Measurements from ENCODE around the gene SECISBP2.

Gene SECISBP2

DNA sequence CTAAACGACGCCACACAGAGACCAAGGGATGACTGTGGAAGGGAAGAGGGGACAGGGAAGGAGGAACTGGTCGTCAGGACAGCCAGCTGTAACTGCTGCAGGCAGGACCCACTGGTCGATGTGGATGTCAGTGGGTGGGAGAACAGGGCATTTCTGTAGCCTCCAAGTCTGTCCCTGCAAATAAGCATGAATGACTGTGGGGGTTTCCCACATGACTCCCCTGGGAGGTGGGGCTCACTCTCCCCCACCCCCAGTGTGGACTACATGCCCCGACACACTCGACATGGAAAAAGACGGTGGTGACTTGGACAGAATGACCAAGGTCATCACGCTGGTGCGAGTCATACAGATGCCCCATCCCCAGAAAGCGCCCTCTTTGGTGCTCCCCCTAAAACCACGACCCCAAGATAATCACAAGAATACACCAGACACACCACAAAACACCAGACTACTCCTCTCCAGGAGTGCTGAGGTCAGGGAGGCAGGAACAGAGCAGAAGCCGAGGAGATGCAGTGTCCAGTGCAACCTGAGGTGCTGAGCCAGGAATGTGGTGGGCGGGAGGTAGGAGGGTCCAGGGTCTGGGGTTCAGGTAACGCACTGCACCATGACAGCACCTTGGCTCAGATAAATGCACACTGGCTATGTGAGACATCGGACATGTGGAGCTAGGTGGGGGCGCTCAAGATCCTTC, 64.9 kb downstream of the SECISBP2 start:
- no peak for TF ChIP-seq FOXP2 (optimal IDR thresholded peaks at IDR 0.05; ENCODE audit: borderline replicate concordance, extremely low read depth, extremely low read length, insufficient read depth)
- no peak for TF ChIP-seq POLR2AphosphoS5 (IDR thresholded peaks at IDR 0.05; ENCODE audit: low read depth, low read length)
- TF ChIP-seq, protein P1, sequence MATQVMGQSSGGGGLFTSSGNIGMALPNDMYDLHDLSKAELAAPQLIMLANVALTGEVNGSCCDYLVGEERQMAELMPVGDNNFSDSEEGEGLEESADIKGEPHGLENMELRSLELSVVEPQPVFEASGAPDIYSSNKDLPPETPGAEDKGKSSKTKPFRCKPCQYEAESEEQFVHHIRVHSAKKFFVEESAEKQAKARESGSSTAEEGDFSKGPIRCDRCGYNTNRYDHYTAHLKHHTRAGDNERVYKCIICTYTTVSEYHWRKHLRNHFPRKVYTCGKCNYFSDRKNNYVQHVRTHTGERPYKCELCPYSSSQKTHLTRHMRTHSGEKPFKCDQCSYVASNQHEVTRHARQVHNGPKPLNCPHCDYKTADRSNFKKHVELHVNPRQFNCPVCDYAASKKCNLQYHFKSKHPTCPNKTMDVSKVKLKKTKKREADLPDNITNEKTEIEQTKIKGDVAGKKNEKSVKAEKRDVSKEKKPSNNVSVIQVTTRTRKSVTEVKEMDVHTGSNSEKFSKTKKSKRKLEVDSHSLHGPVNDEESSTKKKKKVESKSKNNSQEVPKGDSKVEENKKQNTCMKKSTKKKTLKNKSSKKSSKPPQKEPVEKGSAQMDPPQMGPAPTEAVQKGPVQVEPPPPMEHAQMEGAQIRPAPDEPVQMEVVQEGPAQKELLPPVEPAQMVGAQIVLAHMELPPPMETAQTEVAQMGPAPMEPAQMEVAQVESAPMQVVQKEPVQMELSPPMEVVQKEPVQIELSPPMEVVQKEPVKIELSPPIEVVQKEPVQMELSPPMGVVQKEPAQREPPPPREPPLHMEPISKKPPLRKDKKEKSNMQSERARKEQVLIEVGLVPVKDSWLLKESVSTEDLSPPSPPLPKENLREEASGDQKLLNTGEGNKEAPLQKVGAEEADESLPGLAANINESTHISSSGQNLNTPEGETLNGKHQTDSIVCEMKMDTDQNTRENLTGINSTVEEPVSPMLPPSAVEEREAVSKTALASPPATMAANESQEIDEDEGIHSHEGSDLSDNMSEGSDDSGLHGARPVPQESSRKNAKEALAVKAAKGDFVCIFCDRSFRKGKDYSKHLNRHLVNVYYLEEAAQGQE (IDR thresholded peaks at IDR 0.05; ENCODE audit: insufficient read depth in 1 of 2, low read depth in 2 of 2, low read length in 2 of 2), result no peak
- no peak for TF ChIP-seq TAF1 (IDR thresholded peaks at IDR 0.05; ENCODE audit: borderline replicate concordance, insufficient read depth, low read length)
- no peak for TF ChIP-seq SIN3A (IDR thresholded peaks at IDR 0.05; ENCODE audit: borderline replicate concordance, insufficient read depth, low read length)

DNA sequence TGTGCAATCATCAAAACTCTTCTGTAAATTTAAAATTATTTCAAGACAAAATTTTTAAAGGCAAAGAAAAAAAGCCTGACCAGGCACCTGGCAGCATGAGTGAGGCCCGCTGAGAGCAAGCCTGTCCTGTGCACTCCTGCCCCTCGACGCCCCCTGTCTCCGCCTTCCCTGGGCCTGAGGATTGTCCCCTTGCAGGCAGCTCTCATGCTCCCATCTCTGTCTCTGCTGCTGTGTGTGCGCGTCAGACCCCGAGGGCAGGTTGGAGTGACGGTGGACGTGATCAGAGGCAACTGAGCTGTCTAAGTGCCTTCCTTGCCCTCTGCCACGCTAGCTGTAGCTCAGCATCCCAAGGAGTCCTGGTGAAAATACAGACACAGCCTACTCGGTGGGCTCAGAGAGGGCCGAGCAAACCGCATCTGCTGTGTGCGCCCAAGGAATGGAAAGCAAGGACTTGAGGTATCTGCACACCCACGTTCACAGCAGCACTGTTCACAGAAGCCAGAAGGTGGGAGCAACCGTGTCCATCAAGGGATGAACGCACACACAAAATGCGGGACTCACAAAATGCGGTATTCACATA, 65.5 kb downstream of the SECISBP2 start:
- TF ChIP-seq SIN3A (IDR thresholded peaks at IDR 0.05; ENCODE audit: borderline replicate concordance, insufficient read depth, low read length) (no peak), POLR2AphosphoS5 (IDR thresholded peaks at IDR 0.05; ENCODE audit: low read depth, low read length) (no peak)

DNA sequence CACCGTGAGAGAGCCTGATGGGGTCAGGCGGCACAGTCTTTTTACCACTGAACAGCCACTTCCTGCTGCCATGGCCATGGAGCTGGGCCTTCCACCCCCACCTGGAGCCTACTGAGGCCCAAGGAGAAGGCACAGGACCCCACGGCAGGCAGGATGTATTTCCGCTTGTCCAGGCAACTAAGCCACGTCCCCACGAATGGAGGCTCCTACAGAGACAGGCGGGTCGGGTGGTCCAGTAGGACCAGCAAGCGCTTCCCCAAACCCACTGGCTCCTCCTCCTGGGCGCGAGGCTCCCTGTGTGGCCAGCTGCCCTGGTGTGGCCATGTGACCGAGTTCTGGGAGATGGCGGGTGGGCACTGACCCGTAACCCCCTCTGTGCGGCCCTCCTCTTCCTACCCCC, 66.5 kb downstream of the SECISBP2 start:
- TF ChIP-seq POLR2AphosphoS5 (IDR thresholded peaks at IDR 0.05; ENCODE audit: low read depth, low read length) (no peak), TAF1 (IDR thresholded peaks at IDR 0.05; ENCODE audit: borderline replicate concordance, insufficient read depth, low read length) (no peak), SIN3A (IDR thresholded peaks at IDR 0.05; ENCODE audit: borderline replicate concordance, insufficient read depth, low read length) (no peak), FOXP2 (optimal IDR thresholded peaks at IDR 0.05; ENCODE audit: borderline replicate concordance, extremely low read depth, extremely low read length, insufficient read depth) (no peak)
- TF ChIP-seq, protein P1 (IDR thresholded peaks at IDR 0.05; ENCODE audit: insufficient read depth in 1 of 2, low read depth in 2 of 2, low read length in 2 of 2), result no peak

DNA sequence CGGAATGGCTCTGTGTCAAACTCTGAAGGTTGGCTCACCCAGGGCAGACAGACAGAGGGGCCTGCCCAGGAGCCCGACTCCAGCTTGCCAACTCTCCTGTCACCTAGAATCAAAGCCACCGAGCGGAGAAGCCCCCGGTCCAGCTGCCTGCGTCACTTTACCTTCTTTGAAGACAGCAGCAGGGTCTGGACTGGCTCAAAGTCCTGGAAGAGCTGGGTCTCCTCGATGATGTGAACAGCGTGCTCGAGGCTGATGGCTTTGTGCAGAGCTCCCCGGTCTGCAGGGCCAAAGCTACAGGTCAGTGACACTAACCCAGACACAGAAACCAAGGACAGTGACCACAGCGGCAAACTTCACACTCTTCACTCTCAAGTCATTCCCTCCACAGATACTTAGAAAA, 67.9 kb downstream of the SECISBP2 start:
- TF ChIP-seq, protein P1 (IDR thresholded peaks at IDR 0.05; ENCODE audit: insufficient read depth in 1 of 2, low read depth in 2 of 2, low read length in 2 of 2), result no peak
- TF ChIP-seq FOXP2 (optimal IDR thresholded peaks at IDR 0.05; ENCODE audit: borderline replicate concordance, extremely low read depth, extremely low read length, insufficient read depth) (no peak), POLR2AphosphoS5 (IDR thresholded peaks at IDR 0.05; ENCODE audit: low read depth, low read length) (no peak), SIN3A (IDR thresholded peaks at IDR 0.05; ENCODE audit: borderline replicate concordance, insufficient read depth, low read length) (no peak), TAF1 (IDR thresholded peaks at IDR 0.05; ENCODE audit: borderline replicate concordance, insufficient read depth, low read length) (no peak)

DNA sequence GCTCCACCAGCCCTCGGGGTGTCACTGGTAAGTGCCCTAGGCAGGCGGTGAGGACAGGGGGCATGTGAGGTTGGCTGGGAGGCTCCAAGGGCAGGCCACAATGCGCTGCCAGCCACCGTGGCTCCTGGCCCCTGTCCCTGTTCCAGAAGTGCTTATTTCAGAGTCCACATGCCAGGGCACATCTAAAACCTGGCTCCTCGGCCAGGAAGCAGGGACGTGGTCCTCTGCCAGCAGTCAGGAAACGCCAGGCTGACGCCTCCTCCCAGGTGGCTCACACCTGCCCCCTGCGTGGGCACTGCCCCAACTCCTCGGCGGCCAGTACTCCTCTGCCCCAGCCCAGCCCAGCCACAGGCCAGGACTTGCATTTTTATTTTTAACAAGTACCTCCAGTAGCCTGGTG, 68.5 kb downstream of the SECISBP2 start:
- TF ChIP-seq, protein P1 (IDR thresholded peaks at IDR 0.05; ENCODE audit: insufficient read depth in 1 of 2, low read depth in 2 of 2, low read length in 2 of 2), result no peak
- TF ChIP-seq TAF1 (IDR thresholded peaks at IDR 0.05; ENCODE audit: borderline replicate concordance, insufficient read depth, low read length) (no peak), FOXP2 (optimal IDR thresholded peaks at IDR 0.05; ENCODE audit: borderline replicate concordance, extremely low read depth, extremely low read length, insufficient read depth) (no peak), SIN3A (IDR thresholded peaks at IDR 0.05; ENCODE audit: borderline replicate concordance, insufficient read depth, low read length) (no peak), POLR2AphosphoS5 (IDR thresholded peaks at IDR 0.05; ENCODE audit: low read depth, low read length) (no peak)
